ENCODE measurements around the gene ADRA2C.

GRCh38 chr4:3792813-3793212 lies 26.6 kb downstream of the ADRA2C start:
- TF ChIP-seq CTCF (conservative IDR thresholded peaks at IDR 0.05; ENCODE audit: low read depth, low read length): peak; percentile 36
- no peak for TF ChIP-seq EZH2 (IDR thresholded peaks at IDR 0.05; ENCODE audit: low read length, unreplicated experiment)
- no peak for TF ChIP-seq EZH2phosphoT487 (IDR thresholded peaks at IDR 0.05; ENCODE audit: borderline replicate concordance, low read length)
